ENCODE measurements around the gene PRR12.
"Not testable (repeated sequence)": the region's sequence is repeated elsewhere in the genome, so short reads cannot be mapped to it uniquely, and the experiment has no call there.

PRR12 gene

DNA sequence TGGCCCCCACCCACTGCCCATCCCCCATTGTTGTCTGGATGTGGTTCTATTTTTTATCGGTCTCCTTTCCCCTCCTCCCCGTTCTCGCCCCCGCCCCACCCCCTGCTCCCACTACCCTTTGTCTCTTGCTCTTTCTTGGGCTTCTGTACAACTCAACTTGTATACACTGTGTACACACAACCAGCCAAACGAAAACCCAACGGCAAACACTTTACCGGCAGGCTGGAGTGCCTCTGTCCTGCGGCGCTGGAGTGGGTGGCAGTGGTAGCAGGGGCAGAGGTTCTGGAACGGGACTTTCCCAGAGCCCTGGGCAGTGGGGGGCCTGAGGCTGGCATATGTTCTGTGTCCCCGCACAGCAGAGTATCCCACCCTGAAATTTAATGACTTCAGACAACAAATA, 35.2 kb downstream of the PRR12 start:
- no peaks in the 10 kb centered on the region for H3K9me3 Mint-ChIP-seq
- H3K36me3 Mint-ChIP-seq (ENCODE audit: insufficient read depth), result peaks cover 42% of the 10 kb centered on the region
- H3K4me3 Mint-ChIP-seq, result no peak overlapping the region
- DNase-seq, result no peak
- H3K4me1 Mint-ChIP-seq (ENCODE audit: low read depth in 2 of 2), result no peaks in the 10 kb centered on the region
- ATAC-seq (replicated peaks), result no peak
- peak overlapping the region in 1 of 2 donors; percentile 65 for H3K27ac Mint-ChIP-seq
- no peaks in the 10 kb centered on the region for H3K27me3 Mint-ChIP-seq

DNA sequence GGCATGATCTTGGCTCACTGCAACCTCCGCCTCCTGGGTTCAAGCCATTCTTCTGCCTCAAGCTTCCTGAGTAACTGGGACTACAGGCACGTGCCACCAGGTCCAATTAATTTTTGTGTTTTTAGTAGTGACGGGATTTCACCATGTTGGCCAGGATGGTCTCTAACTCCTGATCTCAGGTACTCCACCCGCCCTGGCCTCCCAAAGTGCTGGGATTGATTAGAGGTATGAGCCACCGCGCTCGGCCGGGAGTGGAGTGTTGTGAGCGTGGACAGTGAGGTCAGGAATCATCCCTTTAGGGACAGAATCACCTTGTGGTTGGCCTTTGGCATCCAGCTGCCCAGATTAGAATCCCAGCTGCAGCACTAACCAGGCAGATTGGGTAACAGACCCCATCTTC, 38.7 kb downstream of the PRR12 start:
- H3K4me1 Mint-ChIP-seq (ENCODE audit: low read depth in 2 of 2), result no peaks in the 10 kb centered on the region

DNA sequence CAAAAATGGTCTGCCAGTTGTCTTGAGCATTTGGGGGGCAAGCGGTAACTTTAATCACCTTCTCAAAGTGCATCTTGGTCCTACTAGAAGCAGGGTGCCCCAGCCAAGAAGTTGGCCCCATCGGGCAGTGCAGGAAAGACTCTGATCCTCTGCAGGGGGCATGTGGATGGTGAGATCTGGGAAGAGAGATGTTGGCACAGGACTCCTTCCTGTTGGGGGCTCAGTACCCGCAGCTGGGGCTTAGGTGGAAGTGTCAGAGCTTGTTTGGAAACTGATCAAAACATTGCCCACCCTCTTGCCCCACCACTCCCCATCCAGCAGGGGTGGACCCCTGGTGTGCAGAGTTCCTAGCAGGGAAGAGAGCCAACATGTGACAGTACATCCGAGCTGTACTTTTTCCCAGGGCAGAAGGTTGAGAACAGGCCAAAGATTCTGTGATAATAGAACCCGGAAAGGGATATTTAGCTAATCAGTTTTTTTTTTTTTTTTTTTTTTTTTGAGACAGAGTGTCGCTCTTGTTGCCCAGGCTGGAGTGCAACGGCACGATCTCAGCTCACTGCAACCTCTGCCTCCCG, 40.1 kb downstream of the PRR12 start:
- no peak for ATAC-seq (replicated peaks)
- no peak for DNase-seq
- Mint-ChIP-seq H3K27me3 (no peaks in the 10 kb centered on the region), H3K36me3 (ENCODE audit: insufficient read depth) (peaks cover 24% of the 10 kb centered on the region), H3K9me3 (no peaks in the 10 kb centered on the region), H3K27ac (peak overlapping the region; percentile 1 to 16), H3K4me3 (no peak overlapping the region), H3K4me1 (ENCODE audit: low read depth in 2 of 2) (peaks cover 0 to 8% of the 10 kb centered on the region in 2 donors)

More for the DNA sequence above, 38.7 kb downstream of the PRR12 start:
- ATAC-seq (replicated peaks) (no peak), DNase-seq (no peak)
- no peak overlapping the region for H3K4me3 Mint-ChIP-seq
- no peaks in the 10 kb centered on the region for H3K27me3 Mint-ChIP-seq
- H3K36me3 Mint-ChIP-seq (ENCODE audit: insufficient read depth), result peaks cover 22% of the 10 kb centered on the region
- H3K27ac Mint-ChIP-seq, result peak overlapping the region; percentile 3 to 65
- H3K9me3 Mint-ChIP-seq, result no peaks in the 10 kb centered on the region

DNA sequence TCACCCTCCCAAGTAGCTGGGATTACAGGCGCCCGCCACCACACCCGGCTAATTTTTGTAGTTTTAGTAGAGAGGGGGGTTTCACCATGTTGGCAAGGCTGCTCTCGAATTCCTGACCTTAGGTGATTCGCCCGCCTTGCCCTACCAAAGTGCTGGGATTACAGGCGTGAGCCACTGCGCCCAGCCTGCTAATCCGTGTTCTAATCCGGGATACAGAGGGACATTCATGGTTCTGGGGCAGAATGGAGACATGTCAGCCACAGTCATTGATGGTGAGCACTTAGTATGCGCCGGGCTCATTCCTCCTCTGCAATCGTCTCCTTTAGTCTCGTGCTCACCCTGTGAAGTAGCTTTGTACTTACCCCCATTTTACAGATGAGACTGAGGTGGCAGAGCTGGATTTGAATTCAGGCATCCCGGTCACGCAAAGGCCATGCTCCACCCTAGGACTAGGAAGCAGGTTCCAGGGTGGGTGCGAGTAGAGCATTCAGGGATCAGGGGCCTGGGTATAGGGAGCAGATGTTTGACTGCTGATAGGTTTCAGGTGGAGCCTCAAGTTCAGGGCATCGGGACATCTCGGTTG, 40.7 kb downstream of the PRR12 start:
- Mint-ChIP-seq H3K36me3 (ENCODE audit: insufficient read depth) (peaks cover 19% of the 10 kb centered on the region), H3K27me3 (no peaks in the 10 kb centered on the region), H3K4me3 (no peak overlapping the region), H3K27ac (peak overlapping the region in 1 of 2 donors; percentile 1), H3K4me1 (ENCODE audit: low read depth in 2 of 2) (peaks cover 0 to 8% of the 10 kb centered on the region in 2 donors), H3K9me3 (no peaks in the 10 kb centered on the region)
- no peak for DNase-seq
- ATAC-seq (replicated peaks), result no peak

DNA sequence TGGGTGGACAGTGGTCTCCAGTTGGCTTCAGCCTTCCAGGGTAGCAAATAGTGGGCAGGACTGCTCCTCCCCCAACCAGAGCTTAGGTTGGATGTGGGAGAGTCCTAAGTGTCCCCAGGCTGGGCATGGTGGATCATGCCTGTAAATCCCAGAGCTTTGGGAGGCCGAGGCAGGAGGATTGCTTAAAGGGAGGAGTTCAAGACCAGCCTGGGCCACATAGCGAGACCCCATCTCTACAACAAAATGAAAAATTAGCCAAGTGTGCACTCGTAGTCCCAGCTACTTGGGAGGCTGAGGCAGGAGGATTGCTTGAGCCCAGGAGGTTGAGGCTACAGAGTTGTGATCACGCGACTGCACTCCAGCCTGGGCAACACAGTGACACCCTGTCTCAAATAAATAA, 41.6 kb downstream of the PRR12 start:
- H3K36me3 Mint-ChIP-seq (ENCODE audit: insufficient read depth), result peaks cover 14% of the 10 kb centered on the region
- no peaks in the 10 kb centered on the region for H3K9me3 Mint-ChIP-seq
- DNase-seq (no peak), ATAC-seq (replicated peaks) (no peak)
- no peak overlapping the region for H3K4me3 Mint-ChIP-seq
- H3K27ac Mint-ChIP-seq, result no peak overlapping the region
- no peaks in the 10 kb centered on the region for H3K27me3 Mint-ChIP-seq
- peaks cover under 1 to 8% of the 10 kb centered on the region in 2 donors for H3K4me1 Mint-ChIP-seq (ENCODE audit: low read depth in 2 of 2)

DNA sequence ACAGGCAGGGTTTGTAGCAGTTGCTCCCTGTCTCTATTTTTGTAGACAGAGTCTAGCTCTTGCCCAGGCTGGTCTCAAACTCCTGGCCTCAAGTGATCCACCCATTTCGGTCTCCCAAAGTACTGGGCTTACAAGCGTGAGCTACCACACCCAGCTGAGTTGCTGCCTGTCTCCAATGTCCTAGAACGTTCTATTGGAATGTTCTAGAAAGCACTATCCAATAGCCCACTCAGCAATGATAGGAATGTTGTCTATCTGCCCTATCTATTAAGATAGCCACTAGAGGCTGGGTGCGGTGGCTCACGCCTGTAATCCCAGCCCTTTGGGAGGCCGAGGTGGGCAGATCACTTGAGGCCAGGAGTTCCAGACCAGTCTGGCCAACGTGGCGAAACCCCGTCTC, 42.3 kb downstream of the PRR12 start:
- not testable (repeated sequence) for H3K27ac Mint-ChIP-seq; ATAC-seq (replicated peaks); H3K9me3 Mint-ChIP-seq; H3K4me3 Mint-ChIP-seq; H3K27me3 Mint-ChIP-seq; DNase-seq
- Mint-ChIP-seq H3K36me3 (ENCODE audit: insufficient read depth) (peaks cover 14% of the 10 kb centered on the region), H3K4me1 (ENCODE audit: low read depth in 2 of 2) (peaks cover 7 to 12% of the 10 kb centered on the region in 2 donors)

DNA sequence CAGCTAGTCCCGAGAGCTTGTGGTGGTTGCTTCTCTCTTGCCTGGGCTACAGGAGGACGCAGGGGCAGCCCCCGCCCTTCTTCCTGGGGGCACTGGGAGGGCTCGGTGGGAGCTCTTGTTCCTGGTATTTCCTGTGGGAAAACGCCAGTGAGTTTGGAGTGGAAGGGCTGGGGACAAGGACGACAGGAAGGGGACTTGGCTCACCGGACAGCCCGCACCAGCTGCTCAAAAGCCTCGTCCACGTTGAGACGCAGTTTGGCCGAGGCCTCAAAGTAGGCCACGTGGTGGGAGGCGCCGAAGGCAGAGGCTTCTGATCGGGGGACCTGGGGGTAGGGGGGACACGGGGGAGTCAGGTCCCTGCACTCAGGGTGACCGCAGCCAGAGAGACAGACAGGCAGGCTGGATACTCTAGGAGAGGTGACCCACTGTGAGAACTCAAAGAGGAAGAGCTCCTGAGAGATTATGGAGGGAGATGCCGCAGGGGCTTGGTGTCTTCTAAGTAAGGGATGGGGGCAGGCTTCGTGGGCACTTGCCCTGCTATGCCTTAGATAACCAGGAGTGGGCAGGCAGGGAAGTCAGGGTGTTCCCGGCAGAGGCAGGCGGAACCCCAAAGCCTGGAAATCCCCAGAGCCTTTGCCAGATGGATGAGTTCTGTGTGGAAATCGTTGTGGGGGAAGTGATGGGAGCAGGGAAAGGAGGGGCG, 44.7 kb downstream of the PRR12 start:
- peak overlapping the region in 1 of 2 donors; percentile 87 for H3K27ac Mint-ChIP-seq
- no peaks in the 10 kb centered on the region for H3K27me3 Mint-ChIP-seq
- peaks cover 24% of the 10 kb centered on the region for H3K36me3 Mint-ChIP-seq (ENCODE audit: insufficient read depth)
- no peak overlapping the region for H3K4me3 Mint-ChIP-seq
- peaks cover 24 to 25% of the 10 kb centered on the region in 2 donors for H3K4me1 Mint-ChIP-seq (ENCODE audit: low read depth in 2 of 2)
- ATAC-seq (replicated peaks) (no peak), DNase-seq (no peak)
- no peaks in the 10 kb centered on the region for H3K9me3 Mint-ChIP-seq

DNA sequence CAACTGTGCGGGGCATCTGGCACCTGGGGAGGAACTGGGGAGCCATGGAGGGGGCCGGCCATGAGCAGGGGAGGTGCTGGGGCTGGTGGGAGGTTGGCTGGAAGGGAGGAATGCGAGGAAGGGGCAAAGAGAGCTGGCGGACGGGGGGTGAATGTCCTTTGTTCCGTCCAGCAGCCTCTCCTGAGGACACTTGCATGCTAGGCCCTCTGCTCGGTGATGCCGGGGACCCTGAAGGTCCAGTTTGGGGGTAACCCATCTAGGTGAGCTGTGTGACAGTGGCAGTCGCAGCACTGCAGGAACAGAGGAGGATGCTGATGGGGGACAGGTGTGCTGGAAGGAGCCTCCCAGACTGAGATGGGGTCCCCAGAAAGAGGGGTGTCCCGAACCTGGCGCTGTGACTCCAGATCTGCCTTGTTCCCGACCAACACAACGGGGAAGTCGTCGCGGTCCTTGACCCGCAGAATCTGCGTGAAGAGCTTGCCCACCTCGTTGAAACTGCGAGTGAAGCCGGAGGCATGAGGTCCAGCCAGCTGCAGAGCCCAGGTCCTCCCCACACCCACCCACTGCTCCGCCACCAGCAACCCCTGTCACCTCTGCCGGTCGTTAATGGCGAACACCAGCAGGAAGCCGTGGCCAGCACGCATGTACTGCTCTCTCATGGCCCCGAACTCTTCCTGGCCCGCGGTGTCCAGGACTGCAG, 45.4 kb downstream of the PRR12 start:
- Mint-ChIP-seq H3K4me1 (ENCODE audit: low read depth in 2 of 2) (peaks cover 28 to 30% of the 10 kb centered on the region in 2 donors), H3K4me3 (no peak overlapping the region), H3K9me3 (no peaks in the 10 kb centered on the region), H3K27ac (peak overlapping the region in 1 of 2 donors; percentile 87), H3K36me3 (ENCODE audit: insufficient read depth) (peaks cover 25% of the 10 kb centered on the region), H3K27me3 (no peaks in the 10 kb centered on the region)
- no peak for DNase-seq
- ATAC-seq (replicated peaks), result no peak

DNA sequence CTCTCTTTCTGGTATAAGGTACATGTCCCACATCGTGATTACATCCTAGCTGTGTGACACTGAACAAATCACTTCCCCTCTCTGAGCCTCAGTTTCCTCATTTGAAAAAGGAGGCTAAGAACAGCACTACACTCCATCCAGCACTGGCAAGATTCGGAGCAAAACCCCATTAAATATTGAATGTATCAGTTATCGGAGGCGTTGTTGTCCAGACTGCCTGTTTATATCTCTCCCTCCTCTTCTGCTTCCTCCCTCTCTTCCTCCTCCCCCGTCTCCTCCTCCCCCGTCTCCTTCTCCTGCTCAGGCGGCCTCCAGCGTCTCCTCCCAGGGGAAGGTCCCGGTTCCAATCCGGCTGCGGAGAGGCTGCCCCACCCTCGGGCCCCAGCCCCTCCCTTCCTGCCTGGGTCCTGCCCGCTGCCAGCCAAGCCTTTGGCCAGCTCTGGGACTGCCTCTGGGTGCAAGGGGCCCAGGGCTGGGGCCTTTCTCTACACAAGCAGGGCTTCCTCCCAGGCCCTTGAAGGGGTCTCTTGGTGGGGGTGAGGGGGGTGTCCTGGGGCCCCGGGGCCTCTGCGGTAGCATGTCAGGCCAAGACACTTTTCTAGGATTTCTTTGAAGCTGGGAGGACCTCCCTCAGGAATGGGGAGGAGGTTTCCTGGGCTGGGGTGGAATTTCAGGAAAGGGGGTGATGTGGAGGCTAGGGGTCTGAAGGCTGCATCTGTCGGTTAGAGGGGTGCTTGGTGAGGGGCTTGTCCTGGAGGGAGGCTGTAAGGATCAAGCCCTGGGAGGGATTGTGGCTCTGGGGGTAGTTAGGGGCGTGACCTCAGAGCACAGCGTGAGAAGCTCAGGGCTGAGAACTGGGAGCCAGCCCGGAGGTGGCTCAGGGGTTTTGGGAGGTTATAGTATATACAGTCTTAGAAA, 47.1 kb downstream of the PRR12 start:
- H3K36me3 Mint-ChIP-seq (ENCODE audit: insufficient read depth), result peaks cover 27% of the 10 kb centered on the region
- H3K4me1 Mint-ChIP-seq (ENCODE audit: low read depth in 2 of 2), result peaks cover 40% of the 10 kb centered on the region in 2 donors
- DNase-seq (no peak), ATAC-seq (replicated peaks) (no peak)
- H3K4me3 Mint-ChIP-seq, result peak overlapping the region; percentile 97 to 99
- H3K27me3 Mint-ChIP-seq, result no peaks in the 10 kb centered on the region
- H3K27ac Mint-ChIP-seq, result peak overlapping the region; percentile 84 to 98
- no peaks in the 10 kb centered on the region for H3K9me3 Mint-ChIP-seq

DNA sequence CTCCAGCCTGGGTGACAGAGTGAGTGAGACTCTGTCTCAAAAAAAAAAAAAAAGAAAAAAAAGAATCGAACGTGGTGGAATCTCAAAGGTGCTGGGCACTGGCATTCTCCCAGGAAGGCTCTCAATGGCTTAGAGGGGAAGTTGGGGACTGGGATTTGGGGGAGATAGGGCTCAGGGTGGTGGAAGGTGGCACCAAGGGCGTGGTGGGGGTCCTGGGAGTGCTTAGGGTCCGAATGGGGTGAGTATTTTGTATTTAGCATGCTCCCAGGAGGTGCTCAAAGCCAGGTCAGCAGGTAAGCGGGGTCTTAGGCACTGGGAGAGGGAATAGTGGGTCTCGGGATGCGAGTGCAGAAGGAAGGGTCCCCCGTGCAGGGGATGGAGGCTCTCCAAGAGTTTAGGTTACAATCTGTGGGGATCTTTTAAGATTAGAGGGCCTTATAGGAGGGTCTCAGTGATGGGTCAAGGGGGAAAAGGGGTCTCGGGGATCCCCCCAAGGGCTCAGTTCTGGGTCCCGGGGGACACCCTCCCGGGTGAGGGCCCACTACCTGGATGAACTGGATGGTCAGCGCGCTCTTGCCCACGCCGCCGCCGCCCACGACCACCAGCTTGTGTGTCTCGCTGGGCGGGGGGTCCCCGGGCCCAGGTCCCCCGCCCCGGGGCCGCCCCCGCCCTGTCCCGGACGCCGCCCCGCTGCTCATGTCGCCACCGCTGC, 48.6 kb downstream of the PRR12 start:
- Mint-ChIP-seq H3K9me3 (no peaks in the 10 kb centered on the region), H3K27me3 (no peaks in the 10 kb centered on the region), H3K4me3 (peak overlapping the region; percentile 97 to 99), H3K27ac (peak overlapping the region; percentile 97 to 98), H3K36me3 (ENCODE audit: insufficient read depth) (peaks cover 33% of the 10 kb centered on the region), H3K4me1 (ENCODE audit: low read depth in 2 of 2) (peaks cover 53 to 54% of the 10 kb centered on the region in 2 donors)
- ATAC-seq (replicated peaks) (no peak), DNase-seq (no peak)

DNA sequence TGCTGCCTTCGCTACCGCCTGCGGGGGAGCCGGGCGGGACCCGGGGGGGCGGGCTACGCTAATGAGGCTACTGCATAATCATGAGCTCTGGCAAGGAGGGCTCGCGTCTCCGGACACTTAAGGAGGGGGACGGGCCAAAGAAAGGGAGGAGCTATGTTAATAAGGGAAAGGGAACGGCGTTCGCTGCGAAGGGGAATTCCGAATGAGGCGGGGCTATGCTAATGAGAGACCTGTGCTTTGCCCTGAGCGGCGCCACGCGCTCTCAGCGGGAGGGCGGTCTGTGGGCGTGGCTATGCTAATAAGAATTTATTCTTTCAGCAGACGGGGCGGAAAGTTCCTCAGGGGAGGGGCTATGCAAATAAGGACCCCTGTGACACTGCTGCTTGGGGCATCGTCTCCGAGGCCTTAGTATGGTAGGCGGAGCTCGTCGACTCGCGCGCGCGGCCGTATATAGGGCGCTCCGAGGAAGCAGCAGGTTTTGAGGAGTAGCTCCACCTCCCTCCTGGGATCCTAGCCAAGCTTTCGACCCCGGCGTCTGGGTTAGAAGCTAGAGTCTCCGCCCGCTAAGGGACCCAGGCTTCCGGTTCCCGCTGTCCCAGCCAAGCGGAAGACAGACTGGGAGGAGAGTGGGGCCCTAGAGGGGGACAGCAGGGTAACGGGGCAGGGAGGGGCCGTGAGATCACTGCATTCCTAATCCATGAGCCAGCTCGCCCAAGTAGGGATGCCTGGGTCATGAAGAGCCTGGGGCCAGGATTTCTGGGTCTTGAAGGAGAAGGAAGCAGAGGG, 49.3 kb downstream of the PRR12 start, which contains the start of gene RRAS:
TSS of gene RRAS (minus strand) at position 31 of the 786 bp plus-strand sequence. CDS start 45 bp downstream, outside the sequence.
- Mint-ChIP-seq H3K9me3 (no peaks in the 10 kb centered on the region), H3K27ac (peak within 1 kb of the TSS; percentile 97 to 98), H3K4me1 (ENCODE audit: low read depth in 2 of 2) (peaks cover 55 to 58% of the 10 kb centered on the region in 2 donors), H3K36me3 (ENCODE audit: insufficient read depth) (peaks cover 32% of the 10 kb centered on the region), H3K4me3 (peak within 1 kb of the TSS; percentile 97 to 99), H3K27me3 (no peaks in the 10 kb centered on the region)
- ATAC-seq (replicated peaks), result peak; percentile 66
- peak; percentile 99 to 100 (median 99) for DNase-seq
